GM12892 (cell line): ENCODE results near the gene C10orf90.

Experiments used
- DNase-seq: peaks from one replicate; pipeline ENCODE4 v3.0.0; 2011; ENCODE audit not compliant: insufficient read length
- FAIRE-seq: peaks from 2 replicates; lab custom pipeline; 2011; peaks lifted over from hg19 to GRCh38; lab: Jason Lieb, UNC
- POLR2A ChIP-seq: IDR thresholded peaks from 2 replicates; pipeline ENCODE4 v1.6.1; 2011; ENCODE audit warnings: low read depth, low read length, control low read depth
- POLR2AphosphoS5 ChIP-seq: IDR thresholded peaks from 2 replicates; pipeline ENCODE4 v1.6.1; 2011; ENCODE audit warnings: low read depth, low read length, control low read depth
- TAF1 ChIP-seq: IDR thresholded peaks from 2 replicates; pipeline ENCODE4 v1.6.1; 2011; ENCODE audit warnings: low read depth, mild to moderate bottlenecking, control low read depth, low read length, borderline replicate concordance

C10orf90 gene

GRCh38 chr10:126669168-126669567 is 1.3 kb downstream of the C10orf90 start:
- DNase-seq (no peak), FAIRE-seq (no peak)
- no peak for TF ChIP-seq POLR2A
- TF ChIP-seq POLR2AphosphoS5: no peak
- no peak for TF ChIP-seq TAF1

- TF ChIP-seq POLR2AphosphoS5 (no peak), POLR2A (no peak), TAF1 (no peak)
These were observed 2.0 kb downstream of the C10orf90 start for GRCh38 chr10:126668505-126668904.

GRCh38 chr10:126667568-126667967 is 2.9 kb downstream of the C10orf90 start:
- no peak for FAIRE-seq
- TF ChIP-seq POLR2A (no peak), POLR2AphosphoS5 (no peak), TAF1 (no peak)
- DNase-seq: no peak

More at GRCh38 chr10:126668505-126668904, 2.0 kb downstream of the C10orf90 start:
- no peak for FAIRE-seq
- no peak for DNase-seq

GRCh38 chr10:126665207-126665606 is 5.3 kb downstream of the C10orf90 start:
- FAIRE-seq (no peak), DNase-seq (no peak)
- TF ChIP-seq POLR2AphosphoS5: no peak
- no peak for TF ChIP-seq TAF1
- no peak for TF ChIP-seq POLR2A

- FAIRE-seq (no peak), DNase-seq (no peak)
- TF ChIP-seq TAF1: no peak
- TF ChIP-seq POLR2AphosphoS5: no peak
- TF ChIP-seq POLR2A: no peak
These were observed 6.6 kb downstream of the C10orf90 start for GRCh38 chr10:126663880-126664279.

GRCh38 chr10:126663328-126663727 is 7.2 kb downstream of the C10orf90 start:
- FAIRE-seq (no peak), DNase-seq (no peak)
- TF ChIP-seq POLR2AphosphoS5: no peak

GRCh38 chr10:126661841-126662515 is 8.5 kb downstream of the C10orf90 start:
- no peak for TF ChIP-seq POLR2A
- no peak for TF ChIP-seq TAF1
- no peak for TF ChIP-seq POLR2AphosphoS5
- DNase-seq: no peak
- FAIRE-seq: no peak

GRCh38 chr10:126661356-126661755 is 9.1 kb downstream of the C10orf90 start:
- FAIRE-seq (no peak), DNase-seq (no peak)
- TF ChIP-seq TAF1: no peak
- no peak for TF ChIP-seq POLR2AphosphoS5
- TF ChIP-seq POLR2A: no peak

- TF ChIP-seq TAF1: no peak
- TF ChIP-seq POLR2A: no peak
- no peak for TF ChIP-seq POLR2AphosphoS5
- FAIRE-seq: no peak
- no peak for DNase-seq
These were observed 10.7 kb downstream of the C10orf90 start for GRCh38 chr10:126659750-126660149.

- FAIRE-seq (no peak), DNase-seq (no peak)
- TF ChIP-seq TAF1: no peak
- TF ChIP-seq POLR2AphosphoS5: no peak
- TF ChIP-seq POLR2A: no peak
These were observed 11.6 kb downstream of the C10orf90 start for GRCh38 chr10:126658928-126659327.

GRCh38 chr10:126654579-126654978 is 15.9 kb downstream of the C10orf90 start:
- DNase-seq: no peak
- TF ChIP-seq POLR2A: no peak
- no peak for TF ChIP-seq TAF1
- TF ChIP-seq POLR2AphosphoS5: no peak
- no peak for FAIRE-seq

- no peak for FAIRE-seq
- no peak for TF ChIP-seq POLR2AphosphoS5
- TF ChIP-seq POLR2A: no peak
- TF ChIP-seq TAF1: no peak
- no peak for DNase-seq
These were observed 19.0 kb downstream of the C10orf90 start for GRCh38 chr10:126651467-126651866.
